SK-N-SH (cell line): ENCODE results near the gene CARS2. TPM values are rescaled to one million over a fixed set of nuclear protein-coding genes. Genes with fewer than 3 reads are reported as not detected.

Experiments
- CTCF ChIA-PET: fragments of 300-600, 350-600 bp; formaldehyde crosslinking; extraction: SDS; loops from one replicate; lab custom pipeline; 2021; lab: Yijun Ruan, JAX
- POLR2A ChIA-PET: fragments of 350-600 bp; sonication (Branson Sonifier 250); formaldehyde crosslinking; extraction: SDS; loops from one replicate; lab custom pipeline; 2020; ENCODE audit warnings: antibody characterized with exemption, inconsistent platforms; lab: Yijun Ruan, JAX
- DNase-seq: peaks from one replicate; pipeline ENCODE4 v3.0.0; 2012
- H2AFZ ChIP-seq: fragments of 200-600 bp; sonication (generic); 2 replicates; pipeline ENCODE4 v1.8.1; 2016; ENCODE audit warnings: antibody characterized with exemption, mild to moderate bottlenecking, low read depth
- H3F3A ChIP-seq: fragments of 200-600 bp; sonication (generic); replicated peaks from 2 replicates; pipeline ENCODE3; 2016; ENCODE audit warnings: antibody characterized with exemption, mild to moderate bottlenecking; ENCODE audit not compliant: insufficient read depth
- H3K27ac ChIP-seq, 2 experiments: fragments of 200-500 bp in 1 of 2; fragments of 200-600 bp in 1 of 2; sonication (Bioruptor generic) in 1 of 2; sonication (generic), shearing (Covaris generic) in 1 of 2; 2 replicates each; pipeline versions ENCODE4 v1.5.1 to v1.6.1; 2014 to 2016; ENCODE audit warnings: low read depth in 2 of 2, inconsistent platforms in 1 of 2, low read length in 1 of 2, mild to moderate bottlenecking in 1 of 2, mixed read lengths in 1 of 2
- H3K27me3 ChIP-seq: fragments of 200-600 bp; sonication (generic), shearing (Covaris generic); 2 replicates; pipeline ENCODE4 v1.6.1; 2016; ENCODE audit warnings: mixed run types; ENCODE audit not compliant: insufficient read depth
- H3K36me3 ChIP-seq, 2 experiments: fragments of 200-500 bp in 1 of 2; fragments of 200-600 bp in 1 of 2; sonication (Bioruptor generic) in 1 of 2; sonication (generic) in 1 of 2; replicated peaks in 1 of 2; 2 replicates each; pipeline versions ENCODE3 to v1.5.1; 2014 to 2016; ENCODE audit warnings: low read length in 1 of 2, mild to moderate bottlenecking in 1 of 2; ENCODE audit not compliant: insufficient read depth in 2 of 2, control insufficient read depth in 1 of 2
- H3K4me1 ChIP-seq, 2 experiments: fragments of 200-500 bp in 1 of 2; fragments of 200-600 bp in 1 of 2; sonication (Bioruptor generic) in 1 of 2; sonication (generic), shearing (Covaris generic) in 1 of 2; 2 replicates each; pipeline versions ENCODE4 v1.5.1 to v1.6.1; 2014 to 2016; ENCODE audit warnings: low read depth in 1 of 2, low read length in 1 of 2, mixed run types in 1 of 2; ENCODE audit not compliant: insufficient read depth in 2 of 2, control insufficient read depth in 1 of 2
- H3K4me2 ChIP-seq: fragments of 200-600 bp; sonication (generic), shearing (Covaris generic); 2 replicates; pipeline ENCODE4 v1.6.1; 2017; ENCODE audit warnings: mixed run types
- H3K4me3 ChIP-seq, 2 experiments: fragments of 200-500 bp in 1 of 2; fragments of 200-600 bp in 1 of 2; sonication (Bioruptor generic) in 1 of 2; sonication (generic), shearing (Covaris generic) in 1 of 2; 2 replicates each; pipeline versions ENCODE4 v1.5.1 to v1.8.1; 2014 to 2016; ENCODE audit warnings: low read depth in 2 of 2, inconsistent platforms in 1 of 2, low read length in 1 of 2, mild to moderate bottlenecking in 1 of 2, mixed read lengths in 1 of 2, moderate library complexity in 1 of 2
- H3K79me2 ChIP-seq: fragments of 200-600 bp; sonication (generic); 2 replicates; pipeline ENCODE4 v1.8.1; 2017; ENCODE audit warnings: mild to moderate bottlenecking; ENCODE audit not compliant: insufficient read depth
- H3K9ac ChIP-seq: fragments of 200-600 bp; sonication (generic); 2 replicates; pipeline ENCODE4 v1.6.1; 2017; ENCODE audit warnings: mixed run types
- H3K9me2 ChIP-seq: fragments of 200-600 bp; sonication (generic); 2 replicates; pipeline ENCODE4 v1.6.1; 2017; ENCODE audit warnings: mixed run types
- H3K9me3 ChIP-seq: fragments of 200-600 bp; sonication (generic); 2 replicates; pipeline ENCODE4 v1.6.1; 2017; ENCODE audit warnings: mixed run types, mild to moderate bottlenecking, moderate library complexity
- H4K20me1 ChIP-seq: fragments of 200-600 bp; sonication (generic); 2 replicates; pipeline ENCODE4 v1.6.1; 2017; ENCODE audit warnings: mild to moderate bottlenecking, mixed run types; ENCODE audit not compliant: insufficient read depth
- EZH2phosphoT487 ChIP-seq: fragments of 200-600 bp; sonication (generic); IDR thresholded peaks from 2 replicates; pipeline ENCODE4 v1.6.1; 2017; ENCODE audit warnings: low read depth, mixed run types, mild to moderate bottlenecking, antibody characterized with exemption, moderate library complexity, borderline replicate concordance
- FOXM1 ChIP-seq: IDR thresholded peaks from 2 replicates; pipeline ENCODE4 v1.4.0; 2012; ENCODE audit warnings: low read depth, mild to moderate bottlenecking
- MXI1 ChIP-seq: IDR thresholded peaks from 2 replicates; pipeline ENCODE4 v1.6.1; 2012; ENCODE audit warnings: mild to moderate bottlenecking, low read depth, low read length, improper control_type of control experiment
- NRF1 ChIP-seq: IDR thresholded peaks from 2 replicates; pipeline ENCODE4 v1.6.1; 2012; ENCODE audit warnings: low read depth, mild to moderate bottlenecking, low read length
- RAD21 ChIP-seq: IDR thresholded peaks from 2 replicates; pipeline ENCODE4 v1.6.1; 2012; ENCODE audit warnings: mild to moderate bottlenecking, low read length
- RCOR1 ChIP-seq: fragments of 150-350 bp; IDR thresholded peaks from 2 replicates; pipeline ENCODE4 v1.6.1; 2017; ENCODE audit warnings: antibody characterized with exemption, low read length
- RFX5 ChIP-seq: IDR thresholded peaks from 2 replicates; pipeline ENCODE4 v1.6.1; 2012; ENCODE audit warnings: mild to moderate bottlenecking, improper control_type of control experiment, low read length
- SMC3 ChIP-seq: IDR thresholded peaks from 2 replicates; pipeline ENCODE4 v1.6.1; 2012; ENCODE audit warnings: low read depth, low read length, improper control_type of control experiment
- TCF12 ChIP-seq: IDR thresholded peaks from 2 replicates; pipeline ENCODE4 v1.4.0; 2012
- WGBS: methylation state at CpG from one replicate; pipeline ENCODE4 v1.1.6; 2017; ENCODE audit warnings: low lambda C conversion rate; 5-methylcytosine and 5-hydroxymethylcytosine counted together
- polyA plus RNA-seq, 3 experiments: library from polyadenylated mRNA; depleted of rRNA; stranded (reverse); fragments of >200 nt; gene quantifications; 2 replicates each; pipeline ENCODE4 v1.2.3, GENCODE V29; 2012
- TF ChIP-seq, protein P1 (sequence below): fragments of 200-600 bp; sonication (generic); IDR thresholded peaks from 2 replicates; pipeline ENCODE4 v1.6.1; 2017; ENCODE audit warnings: antibody characterized with exemption, mild to moderate bottlenecking, moderate library complexity
- TF ChIP-seq, protein P2 (sequence below): IDR thresholded peaks from 2 replicates; pipeline ENCODE4 v1.4.0; 2012; ENCODE audit warnings: low read depth
- TF ChIP-seq, protein P3 (sequence below): fragments of 150-350 bp; IDR thresholded peaks from 2 replicates; pipeline ENCODE4 v1.6.1; 2016; ENCODE audit warnings: mild to moderate bottlenecking, low read depth, low read length

The CARS2 gene
- polyA plus RNA-seq, 1 of the 3 experiments (the other 2 are of a cell fraction) = 78.6 TPM

DNA sequence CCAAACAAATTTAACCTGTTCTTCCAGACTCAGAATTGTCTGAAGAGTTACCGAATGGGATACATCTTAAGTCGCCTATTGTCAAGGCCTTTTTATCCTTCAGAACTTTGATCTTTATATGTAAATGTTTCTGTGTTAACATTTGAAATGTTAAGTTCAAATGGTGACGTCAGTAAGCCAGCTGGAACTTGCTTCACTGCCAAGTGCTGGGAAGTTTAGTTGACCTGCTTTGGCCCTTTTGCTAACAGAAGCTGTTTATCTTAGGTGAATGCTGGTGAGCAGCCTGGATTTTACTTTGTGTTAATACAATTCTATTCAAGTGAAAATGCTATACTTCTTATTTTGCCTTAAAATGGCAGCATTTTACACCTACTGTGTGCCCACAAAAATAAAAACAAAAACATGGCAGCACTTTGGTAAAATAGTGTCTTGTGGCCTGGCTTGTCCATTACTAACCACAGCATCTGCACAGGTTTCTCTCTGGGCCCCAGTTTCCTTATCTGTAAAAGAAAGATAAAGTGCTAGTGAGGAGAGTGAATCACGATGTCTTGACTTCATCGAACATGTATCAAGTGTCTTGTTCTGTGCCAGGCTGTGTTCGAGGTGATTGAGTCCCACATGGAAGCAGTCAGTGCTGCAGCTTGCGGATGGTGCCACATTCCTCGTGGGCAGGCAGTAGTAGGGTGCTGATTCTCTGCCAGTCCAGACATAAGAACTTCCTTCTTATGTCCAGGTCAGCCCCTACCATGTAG is 88.4 kb downstream of the CARS2 start:
- Histone ChIP-seq H3K4me3 (no peak overlapping the region; a peak in 1 of 4 replicates), H4K20me1 (peaks cover 60% of the 10 kb centered on the region), H3K9ac (no peak overlapping the region; the same call in 1 of the 2 replicates), H3K79me2 (peaks cover 71% of the 10 kb centered on the region), H3K9me2 (no peaks in the 10 kb centered on the region), H3K4me1 (peaks cover 4 to 22% of the 10 kb centered on the region in 2 experiments; a peak in 2 of 4 replicates), H3K4me2 (peak overlapping the region; percentile 94), H3F3A (no peaks in the 10 kb centered on the region), H2AFZ (no peak overlapping the region), H3K9me3 (no peaks in the 10 kb centered on the region), H3K27ac (peak overlapping the region in 1 of 2 experiments; percentile 82; a peak in 2 of 4 replicates), H3K27me3 (no peaks in the 10 kb centered on the region), H3K36me3 (peaks cover under 1 to 4% of the 10 kb centered on the region in 2 experiments)
- ChIA-PET CTCF (interaction anchor here (0.9 to 1.5 kb wide), 5 partner anchors 9 to 31 kb away, joined by 3 to 5 read pairs (median 3); no protein-coding TSS in a partner anchor), POLR2A (no interaction called here)
- DNase-seq = no peak
- WGBS = 84% methylated on average over 8 of the region's 8 CpGs
- TF ChIP-seq EZH2phosphoT487 (no peak), TCF12 (no peak), MXI1 (no peak), RCOR1 (no peak), FOXM1 (no peak), NRF1 (no peak)
- TF ChIP-seq, protein P1, sequence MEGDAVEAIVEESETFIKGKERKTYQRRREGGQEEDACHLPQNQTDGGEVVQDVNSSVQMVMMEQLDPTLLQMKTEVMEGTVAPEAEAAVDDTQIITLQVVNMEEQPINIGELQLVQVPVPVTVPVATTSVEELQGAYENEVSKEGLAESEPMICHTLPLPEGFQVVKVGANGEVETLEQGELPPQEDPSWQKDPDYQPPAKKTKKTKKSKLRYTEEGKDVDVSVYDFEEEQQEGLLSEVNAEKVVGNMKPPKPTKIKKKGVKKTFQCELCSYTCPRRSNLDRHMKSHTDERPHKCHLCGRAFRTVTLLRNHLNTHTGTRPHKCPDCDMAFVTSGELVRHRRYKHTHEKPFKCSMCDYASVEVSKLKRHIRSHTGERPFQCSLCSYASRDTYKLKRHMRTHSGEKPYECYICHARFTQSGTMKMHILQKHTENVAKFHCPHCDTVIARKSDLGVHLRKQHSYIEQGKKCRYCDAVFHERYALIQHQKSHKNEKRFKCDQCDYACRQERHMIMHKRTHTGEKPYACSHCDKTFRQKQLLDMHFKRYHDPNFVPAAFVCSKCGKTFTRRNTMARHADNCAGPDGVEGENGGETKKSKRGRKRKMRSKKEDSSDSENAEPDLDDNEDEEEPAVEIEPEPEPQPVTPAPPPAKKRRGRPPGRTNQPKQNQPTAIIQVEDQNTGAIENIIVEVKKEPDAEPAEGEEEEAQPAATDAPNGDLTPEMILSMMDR = no peak
- TF ChIP-seq, protein P2, sequence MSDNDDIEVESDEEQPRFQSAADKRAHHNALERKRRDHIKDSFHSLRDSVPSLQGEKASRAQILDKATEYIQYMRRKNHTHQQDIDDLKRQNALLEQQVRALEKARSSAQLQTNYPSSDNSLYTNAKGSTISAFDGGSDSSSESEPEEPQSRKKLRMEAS = no peak

DNA sequence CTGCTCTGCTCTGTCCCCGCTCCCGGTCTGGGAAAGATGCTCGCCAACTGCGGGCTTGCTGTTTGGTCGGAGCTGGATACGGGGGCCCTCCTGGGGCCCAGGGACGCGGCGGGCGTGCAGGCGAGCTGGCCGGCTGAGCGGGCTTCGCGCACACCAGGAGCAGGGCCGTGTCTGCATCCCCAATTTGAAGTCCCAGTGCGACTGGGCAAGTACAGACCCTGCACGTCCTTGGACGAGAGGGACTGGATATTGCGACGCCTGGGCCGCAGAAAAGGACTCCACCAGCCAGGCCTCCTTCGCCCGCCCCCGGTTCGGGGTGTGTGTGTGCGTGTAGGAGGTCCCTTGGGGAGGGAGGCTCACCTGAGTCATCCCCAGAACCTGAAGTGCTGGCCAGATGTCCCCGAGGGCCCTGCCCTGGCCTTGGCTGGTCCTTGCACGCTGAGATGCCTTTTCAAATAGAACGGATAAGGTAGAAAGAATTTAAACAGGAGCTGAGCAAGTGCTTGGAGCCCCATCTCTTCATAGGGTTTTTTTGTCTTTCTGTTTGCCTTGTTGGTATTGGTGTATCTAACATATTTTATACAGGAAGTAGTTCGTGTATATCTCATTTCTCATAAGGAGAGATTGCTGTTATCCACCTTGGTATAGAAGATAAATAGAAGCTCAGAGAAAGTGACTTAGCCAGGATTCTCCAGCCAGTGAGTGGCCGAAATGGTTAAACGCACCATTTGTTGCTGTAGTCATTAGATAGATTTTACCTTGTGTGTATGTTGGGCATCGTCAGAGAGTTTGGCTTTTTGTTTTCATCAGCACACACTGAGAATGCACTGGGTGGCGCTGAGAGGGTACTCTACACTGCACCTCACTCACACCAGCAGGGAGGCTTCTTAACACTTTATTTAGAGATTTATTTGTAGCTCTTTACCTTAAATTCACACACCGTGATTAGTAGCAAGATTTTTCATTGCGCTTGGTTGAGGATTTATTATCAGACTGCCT is 89.5 kb downstream of the CARS2 start:
- POLR2A ChIA-PET = interaction anchor here (1.2 to 2.0 kb wide), 2 partner anchors 12 to 96 kb away, joined by 3 to 7 read pairs; no protein-coding TSS in a partner anchor
- peak; percentile 56 for TF ChIP-seq RAD21
- no peak for TF ChIP-seq RFX5
- TF ChIP-seq SMC3 = peak; percentile 11; the same call in 1 of the 2 replicates
- TF ChIP-seq, protein P1 = peak; percentile 39
- TF ChIP-seq, protein P3, sequence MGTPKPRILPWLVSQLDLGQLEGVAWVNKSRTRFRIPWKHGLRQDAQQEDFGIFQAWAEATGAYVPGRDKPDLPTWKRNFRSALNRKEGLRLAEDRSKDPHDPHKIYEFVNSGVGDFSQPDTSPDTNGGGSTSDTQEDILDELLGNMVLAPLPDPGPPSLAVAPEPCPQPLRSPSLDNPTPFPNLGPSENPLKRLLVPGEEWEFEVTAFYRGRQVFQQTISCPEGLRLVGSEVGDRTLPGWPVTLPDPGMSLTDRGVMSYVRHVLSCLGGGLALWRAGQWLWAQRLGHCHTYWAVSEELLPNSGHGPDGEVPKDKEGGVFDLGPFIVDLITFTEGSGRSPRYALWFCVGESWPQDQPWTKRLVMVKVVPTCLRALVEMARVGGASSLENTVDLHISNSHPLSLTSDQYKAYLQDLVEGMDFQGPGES = no peak
- TF ChIP-seq, all 33 proteins: peak for 3
- H3K79me2 ChIP-seq = peaks cover 60% of the 10 kb centered on the region
- H3K36me3 ChIP-seq = no peaks in the 10 kb centered on the region
- no peaks in the 10 kb centered on the region for H3K9me2 ChIP-seq
- CTCF ChIA-PET = interaction anchor here (0.8 to 1.6 kb wide), 7 partner anchors 8 to 209 kb away, joined by 3 to 5 read pairs (median 3); no protein-coding TSS in a partner anchor
- peaks cover 49% of the 10 kb centered on the region for H4K20me1 ChIP-seq
- no peaks in the 10 kb centered on the region for H3K27me3 ChIP-seq
- H3K4me3 ChIP-seq = peak overlapping the region; percentile 87 to 96
- DNase-seq = peak; percentile 56
- peak overlapping the region; percentile 90 for H3K9ac ChIP-seq
- H3K27ac ChIP-seq = peak overlapping the region; percentile 82
- WGBS = 15% methylated on average over 19 of the region's 37 CpGs
- peak overlapping the region; percentile 94 for H3K4me2 ChIP-seq
- peak overlapping the region; percentile 75; the same call in 1 of the 2 replicates for H2AFZ ChIP-seq
- H3K4me1 ChIP-seq = peaks cover 4 to 22% of the 10 kb centered on the region in 2 experiments; a peak in 2 of 4 replicates
- no peaks in the 10 kb centered on the region for H3F3A ChIP-seq
- H3K9me3 ChIP-seq = no peaks in the 10 kb centered on the region
